Gastrocnemius medialis (tissue), 4 donors: ENCODE results near the gene RDH5. TPM values are rescaled to one million over a fixed set of nuclear protein-coding genes. Genes with fewer than 3 reads are reported as not detected.
A peak's percentile ranks its signal among the peaks of the same experiment; 100 is the strongest.

Source experiments
- ATAC-seq, 2 donors: fragments of 150-250 bp; one replicate each; pipeline ENCODE4 v1.9.1; 2016
- DNase-seq, 2 donors: peaks; one replicate each; pipeline ENCODE4 v3.0.0-alpha.2; 2019
- H3K27ac ChIP-seq, 4 donors: fragments of 200-600 bp; sonication (generic); 1 replicate in 1 of 4; 2 replicates in 3 of 4; pipeline ENCODE4 v1.5.1; 2016 to 2018; ENCODE audit warnings: mild to moderate bottlenecking in 2 of 4, moderate library complexity in 1 of 4
- H3K27me3 ChIP-seq, 3 donors: fragments of 200-600 bp; sonication (generic) in 2 of 3; 1 replicate in 1 of 3; 2 replicates in 2 of 3; pipeline versions ENCODE4 v1.5.1 to v1.6.0; 2016 to 2019; ENCODE audit warnings: mild to moderate bottlenecking in 1 of 3, moderate library complexity in 1 of 3
- H3K36me3 ChIP-seq, 2 donors: fragments of 200-600 bp; sonication (generic) in 1 of 2; one replicate each; pipeline ENCODE4 v1.5.1; 2017 to 2018
- H3K4me1 ChIP-seq, 2 donors: fragments of 200-600 bp; sonication (generic) in 1 of 2; one replicate each; pipeline ENCODE4 v1.5.1; 2016 to 2017; ENCODE audit warnings: mild to moderate bottlenecking in 2 of 2
- H3K4me3 ChIP-seq, 4 donors: fragments of 200-600 bp; sonication (generic) in 3 of 4; 1 replicate in 1 of 4; 2 replicates in 3 of 4; pipeline ENCODE4 v1.5.1; 2016 to 2019; ENCODE audit warnings: mild to moderate bottlenecking in 2 of 4
- H3K9me3 ChIP-seq, 3 donors: fragments of 200-600 bp; sonication (generic) in 2 of 3; 1 replicate in 1 of 3; 2 replicates in 2 of 3; pipeline ENCODE4 v1.5.1; 2016 to 2019
- POLR2A ChIP-seq, 2 donors: fragments of 450-650 bp; IDR thresholded peaks; one replicate each; pipeline ENCODE4 v1.6.1; 2017; ENCODE audit warnings: antibody characterized with exemption in 2 of 2, mild to moderate bottlenecking in 2 of 2, moderate library complexity in 2 of 2
- in situ Hi-C, 4 donors: fragments of 200-750 bp; cut with MboI; loops; one replicate each; pipeline versions ENCODE4 v1.15.0 to v1.8.0; 2017; ENCODE audit warnings: low sequenced_read_pairs in 4 of 4
- intact Hi-C: fragments of 100-400 bp; cut with DNase I; formaldehyde crosslinking; loops from one replicate; pipeline ENCODE4 v1.15.1; 2023; ENCODE audit warnings: low total_unique reads
- total RNA-seq, 4 donors: library from RNA; depleted of rRNA; stranded (reverse); fragments of >200 nt; gene quantifications; one replicate each; pipeline versions ENCODE4 v1.1.0 to v1.2.3, GENCODE V29; 2016
- TF ChIP-seq, protein P1 (sequence below), 5 experiments: fragments of 450-650 bp in 3 of 5; fragments of 200-600 bp in 2 of 5; sonication (generic) in 2 of 5; IDR thresholded peaks in 4 of 5; conservative IDR thresholded peaks in 1 of 5; 1 replicate in 4 of 5; 2 replicates in 1 of 5; pipeline ENCODE4 v1.5.1; 2016 to 2019; ENCODE audit warnings: antibody characterized with exemption in 5 of 5, mild to moderate bottlenecking in 3 of 5, moderate library complexity in 3 of 5

RDH5 gene
- total RNA-seq, 4 donors from 2014 or later = 3.8 to 10.3 (median 7.5) TPM

DNA sequence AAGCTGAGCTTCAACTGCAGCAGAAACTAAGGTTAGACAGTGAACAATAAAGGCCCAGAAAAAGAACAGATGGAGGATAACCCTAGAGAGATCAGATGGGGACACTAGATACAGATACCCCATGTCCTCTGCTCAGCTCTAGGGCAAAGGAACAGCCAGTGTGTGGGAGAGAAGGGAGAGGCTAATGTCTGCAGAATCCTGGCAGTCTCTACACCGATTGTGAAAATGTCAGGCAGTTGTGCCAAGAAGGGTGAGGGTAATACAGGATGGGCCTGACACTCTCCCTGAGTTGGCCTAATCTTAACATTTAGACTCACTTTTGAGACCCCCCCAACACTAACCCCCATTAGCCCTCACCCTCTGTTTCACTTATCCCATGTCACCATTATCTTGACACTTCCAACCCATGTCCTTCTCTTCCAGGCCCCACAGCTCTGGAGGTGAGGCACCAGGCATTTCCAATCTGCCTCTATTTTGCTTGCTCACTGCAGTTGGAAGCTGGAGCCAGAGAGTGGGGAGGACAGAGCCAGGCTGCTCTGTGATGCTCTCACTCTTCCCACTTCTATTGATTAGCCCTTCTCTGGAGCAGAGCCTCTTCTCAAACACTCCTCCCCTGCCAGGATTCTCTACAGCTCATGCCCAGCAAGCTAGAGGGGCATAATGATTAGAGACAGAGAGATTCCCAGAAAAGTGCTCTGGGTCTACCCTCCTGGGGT is 7.3 kb upstream of the RDH5 start:
- TF ChIP-seq, protein P1, sequence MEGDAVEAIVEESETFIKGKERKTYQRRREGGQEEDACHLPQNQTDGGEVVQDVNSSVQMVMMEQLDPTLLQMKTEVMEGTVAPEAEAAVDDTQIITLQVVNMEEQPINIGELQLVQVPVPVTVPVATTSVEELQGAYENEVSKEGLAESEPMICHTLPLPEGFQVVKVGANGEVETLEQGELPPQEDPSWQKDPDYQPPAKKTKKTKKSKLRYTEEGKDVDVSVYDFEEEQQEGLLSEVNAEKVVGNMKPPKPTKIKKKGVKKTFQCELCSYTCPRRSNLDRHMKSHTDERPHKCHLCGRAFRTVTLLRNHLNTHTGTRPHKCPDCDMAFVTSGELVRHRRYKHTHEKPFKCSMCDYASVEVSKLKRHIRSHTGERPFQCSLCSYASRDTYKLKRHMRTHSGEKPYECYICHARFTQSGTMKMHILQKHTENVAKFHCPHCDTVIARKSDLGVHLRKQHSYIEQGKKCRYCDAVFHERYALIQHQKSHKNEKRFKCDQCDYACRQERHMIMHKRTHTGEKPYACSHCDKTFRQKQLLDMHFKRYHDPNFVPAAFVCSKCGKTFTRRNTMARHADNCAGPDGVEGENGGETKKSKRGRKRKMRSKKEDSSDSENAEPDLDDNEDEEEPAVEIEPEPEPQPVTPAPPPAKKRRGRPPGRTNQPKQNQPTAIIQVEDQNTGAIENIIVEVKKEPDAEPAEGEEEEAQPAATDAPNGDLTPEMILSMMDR (IDR thresholded peaks at IDR 0.05 in 4 of 5, conservative IDR thresholded peaks at IDR 0.05 in 1 of 5) = no peak
- TF ChIP-seq POLR2A (IDR thresholded peaks at IDR 0.05) = no peak
- peak in 1 of 2 donors; percentile 23 for ATAC-seq
- peak overlapping the region in 1 of 4 donors; percentile 67 for H3K4me3 ChIP-seq
- no peaks in the 10 kb centered on the region for H3K36me3 ChIP-seq
- no peaks in the 10 kb centered on the region for H3K9me3 ChIP-seq
- peak in 1 of 2 donors; percentile 65 for DNase-seq
- intact Hi-C loops (loop anchor here (10.0 kb wide), 1 partner anchor 552 kb away; the partner anchor contains the start of gene COQ10A), in situ Hi-C loops (loop anchor here in 1 of 4 donors (25.0 kb wide), 1 partner anchor 1726 kb away; the partner anchor contains the start of gene HOXC10)
- H3K27me3 ChIP-seq = no peaks in the 10 kb centered on the region
- peak overlapping the region; percentile 87 to 96 (median 92) for H3K27ac ChIP-seq
- H3K4me1 ChIP-seq = peaks cover 78 to 83% of the 10 kb centered on the region in 2 donors

DNA sequence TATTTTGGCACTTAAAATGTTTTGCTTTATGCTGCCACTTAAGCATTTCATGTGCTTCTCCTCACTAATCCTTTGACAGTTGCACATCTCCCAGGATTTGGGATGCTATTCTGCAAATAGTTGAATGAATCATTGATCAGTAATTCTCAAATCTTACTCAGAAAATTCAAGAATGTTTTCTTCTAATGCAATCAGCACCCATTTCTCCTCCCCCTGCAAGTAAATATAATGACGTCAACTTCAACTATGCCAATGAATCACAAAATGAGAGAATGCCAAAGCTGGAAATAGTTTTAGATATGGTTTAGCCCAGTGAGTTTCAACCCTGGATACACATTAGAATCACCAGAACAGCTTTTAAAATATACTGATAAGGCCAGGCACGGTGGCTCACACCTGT is 6.5 kb upstream of the RDH5 start:
- peak overlapping the region; percentile 87 to 96 (median 92) for H3K27ac ChIP-seq
- no peaks in the 10 kb centered on the region for H3K27me3 ChIP-seq
- in situ Hi-C loops (loop anchor here in 1 of 4 donors (25.0 kb wide), 1 partner anchor 1726 kb away; the partner anchor contains the start of gene HOXC10), intact Hi-C loops (loop anchor here (10.0 kb wide), 1 partner anchor 551 kb away; the partner anchor contains the start of gene COQ10A)
- ATAC-seq (no peak), DNase-seq (no peak)
- peaks cover 82 to 84% of the 10 kb centered on the region in 2 donors for H3K4me1 ChIP-seq
- no peaks in the 10 kb centered on the region for H3K9me3 ChIP-seq
- TF ChIP-seq POLR2A (IDR thresholded peaks at IDR 0.05) = no peak
- TF ChIP-seq, protein P1 (IDR thresholded peaks at IDR 0.05 in 4 of 5, conservative IDR thresholded peaks at IDR 0.05 in 1 of 5) = no peak
- H3K36me3 ChIP-seq = no peaks in the 10 kb centered on the region
- no peak overlapping the region for H3K4me3 ChIP-seq

DNA sequence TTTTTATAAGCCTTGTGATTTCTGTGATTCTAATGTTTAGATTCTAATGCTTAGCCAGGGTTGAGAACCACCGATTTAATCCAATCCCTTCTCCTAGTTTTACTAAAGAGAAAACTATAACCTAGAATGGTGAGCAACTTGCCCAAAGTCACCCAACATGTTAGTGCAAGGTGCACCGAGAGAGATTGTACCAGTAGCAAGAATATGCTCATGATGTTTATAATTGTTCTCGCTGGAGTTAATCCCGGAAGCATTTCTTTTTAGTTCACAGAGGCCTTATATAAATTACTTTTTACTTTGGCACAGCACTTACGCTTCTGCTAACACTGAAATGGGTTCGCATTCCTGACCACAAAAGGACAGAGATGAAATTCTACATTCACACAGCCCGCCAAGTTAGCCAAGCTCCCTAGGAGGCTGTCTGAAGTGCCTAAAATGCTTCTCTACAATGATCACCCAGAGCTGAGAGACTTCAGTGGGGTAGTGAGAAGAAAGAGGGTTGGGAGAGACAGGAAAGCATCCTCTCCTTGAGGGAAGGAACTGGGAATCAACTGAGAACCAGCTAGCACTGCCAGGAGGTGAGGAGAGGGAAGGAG is 4.9 kb upstream of the RDH5 start:
- Histone ChIP-seq H3K4me1 (peaks cover 85 to 86% of the 10 kb centered on the region in 2 donors), H3K4me3 (peak overlapping the region; percentile 69 to 95 (median 81)), H3K36me3 (no peaks in the 10 kb centered on the region), H3K27me3 (no peaks in the 10 kb centered on the region), H3K9me3 (no peaks in the 10 kb centered on the region), H3K27ac (peak overlapping the region; percentile 95 to 100 (median 99))
- no peak for ATAC-seq
- TF ChIP-seq, protein P1 (IDR thresholded peaks at IDR 0.05 in 4 of 5, conservative IDR thresholded peaks at IDR 0.05 in 1 of 5) = no peak
- TF ChIP-seq POLR2A (IDR thresholded peaks at IDR 0.05) = no peak
- in situ Hi-C loops = loop anchor here in 2 of 4 donors (5.0 to 25.0 kb wide), 2 partner anchors 38 to 1728 kb away; partner anchors contain the start of gene HOXC10 (in 1 of the 2)
- intact Hi-C loops = loop anchor here (5.0 to 10.0 kb wide), 2 partner anchors 507 to 550 kb away; partner anchors contain the start of genes COQ10A, NABP2 and RNF41
- DNase-seq = no peak

DNA sequence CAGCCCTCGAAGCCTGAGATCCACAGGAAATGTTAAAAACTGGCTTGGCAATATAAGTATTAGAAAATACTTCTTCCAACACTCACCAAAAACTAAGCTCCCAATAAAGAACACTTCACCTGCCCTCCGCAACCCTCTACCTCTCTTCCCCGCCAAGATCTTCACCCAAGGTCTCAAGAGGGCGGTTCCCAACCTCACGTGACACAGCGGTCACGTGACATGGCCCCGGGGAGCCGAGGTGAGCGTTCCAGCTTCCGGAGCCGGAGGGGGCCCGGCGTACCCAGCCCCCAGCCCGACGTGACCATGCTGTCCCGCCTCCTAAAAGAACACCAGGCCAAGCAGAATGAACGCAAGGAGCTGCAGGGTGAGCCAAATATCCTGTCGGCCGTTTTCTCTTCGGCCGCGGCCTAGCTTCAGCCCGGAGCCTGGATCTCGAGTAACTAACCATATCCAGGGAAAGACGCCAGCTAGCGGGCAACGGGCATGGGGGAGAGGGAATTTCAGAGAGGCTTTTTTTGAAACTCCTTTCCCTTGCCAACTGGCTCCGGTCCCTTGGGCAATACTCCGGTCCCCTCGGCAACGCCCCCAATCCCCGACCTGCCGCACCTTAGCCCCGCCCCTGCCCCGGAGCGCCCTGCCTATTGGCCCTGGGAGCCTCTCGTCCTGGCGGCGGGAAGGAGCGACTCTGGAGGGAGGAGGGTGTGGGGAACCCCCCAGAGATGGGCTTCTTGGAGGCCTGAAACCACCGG is 4.2 kb upstream of the RDH5 start, which contains the start of gene BLOC1S1:
BLOC1S1 (plus strand) TSS at position 214 of the 749 bp plus-strand sequence; CDS start at position 220, 6 bp downstream.
- in situ Hi-C loops = loop anchor here in 2 of 4 donors (5.0 to 25.0 kb wide), 2 partner anchors 39 to 1729 kb away; partner anchors contain the start of gene HOXC10 (in 1 of the 2)
- Histone ChIP-seq H3K27ac (peak within 1 kb of the TSS; percentile 95 to 100 (median 99)), H3K4me1 (peaks cover 80 to 85% of the 10 kb centered on the region in 2 donors), H3K9me3 (no peaks in the 10 kb centered on the region), H3K36me3 (no peaks in the 10 kb centered on the region), H3K27me3 (no peaks in the 10 kb centered on the region), H3K4me3 (peak within 1 kb of the TSS; percentile 69 to 95 (median 81))
- intact Hi-C loops = loop anchor here (5.0 to 10.0 kb wide), 2 partner anchors 506 to 549 kb away; partner anchors contain the start of genes COQ10A, NABP2 and RNF41
- peak; percentile 56 to 63 for ATAC-seq
- peak; percentile 90 to 96 for DNase-seq
- peak; percentile 54 to 56 for TF ChIP-seq POLR2A (IDR thresholded peaks at IDR 0.05)
- TF ChIP-seq, protein P1 (IDR thresholded peaks at IDR 0.05 in 4 of 5, conservative IDR thresholded peaks at IDR 0.05 in 1 of 5) = peak in 4 of 5 experiments; percentile 13 to 58 (median 38)
